T-helper 1 cell treated with Interleukin-12 subunit alpha and Interleukin-12 subunit beta and Interleukin-4 antibody, amounts not matched to agents 30 μg/mL and 1 μg/mL, for 36 hours (primary cell): ENCODE results near the gene ZNF438.

Source experiments
- H3K27ac Mint-ChIP-seq: one replicate; pipeline ENCODE4 v1.8.0; 2021; ENCODE audit warnings: mild to moderate bottlenecking, mixed read lengths
- H3K27me3 Mint-ChIP-seq: one replicate; pipeline ENCODE4 v1.8.0; 2021; ENCODE audit warnings: low read depth, mixed read lengths
- H3K36me3 Mint-ChIP-seq: one replicate; pipeline ENCODE4 v1.8.0; 2021; ENCODE audit warnings: low read depth, mixed read lengths
- H3K4me1 Mint-ChIP-seq: one replicate; pipeline ENCODE4 v1.8.0; 2021; ENCODE audit warnings: low read depth, mixed read lengths
- H3K4me3 Mint-ChIP-seq: one replicate; pipeline ENCODE4 v1.8.0; 2021; ENCODE audit warnings: mild to moderate bottlenecking, moderate library complexity, mixed read lengths
- H3K9me3 Mint-ChIP-seq: one replicate; pipeline ENCODE4 v1.8.0; 2021; ENCODE audit warnings: mixed read lengths

The ZNF438 gene

GRCh38 chr10:30818010-30818660 lies 213.5 kb downstream of the ZNF438 start:
- Mint-ChIP-seq H3K27me3 (no peaks in the 10 kb centered on the region), H3K9me3 (no peaks in the 10 kb centered on the region), H3K4me1 (peaks cover 12% of the 10 kb centered on the region), H3K4me3 (no peak overlapping the region), H3K36me3 (no peaks in the 10 kb centered on the region), H3K27ac (no peak overlapping the region)

- no peak overlapping the region for H3K4me3 Mint-ChIP-seq
- H3K9me3 Mint-ChIP-seq, result no peaks in the 10 kb centered on the region
- no peaks in the 10 kb centered on the region for H3K36me3 Mint-ChIP-seq
These were observed 214.1 kb downstream of the ZNF438 start for GRCh38 chr10:30817541-30817940.

GRCh38 chr10:30816820-30817171 lies 214.9 kb downstream of the ZNF438 start:
- Mint-ChIP-seq H3K27ac (no peak overlapping the region), H3K4me3 (no peak overlapping the region), H3K9me3 (no peaks in the 10 kb centered on the region), H3K36me3 (no peaks in the 10 kb centered on the region), H3K4me1 (peaks cover 19% of the 10 kb centered on the region), H3K27me3 (no peaks in the 10 kb centered on the region)

More at GRCh38 chr10:30817541-30817940, 214.1 kb downstream of the ZNF438 start:
- H3K27ac Mint-ChIP-seq, result no peak overlapping the region
- no peaks in the 10 kb centered on the region for H3K27me3 Mint-ChIP-seq
- H3K4me1 Mint-ChIP-seq, result peaks cover 15% of the 10 kb centered on the region

- Mint-ChIP-seq H3K36me3 (no peaks in the 10 kb centered on the region), H3K27me3 (no peaks in the 10 kb centered on the region), H3K27ac (no peak overlapping the region), H3K4me3 (no peak overlapping the region), H3K9me3 (no peaks in the 10 kb centered on the region), H3K4me1 (peaks cover 19% of the 10 kb centered on the region)
These were observed 215.4 kb downstream of the ZNF438 start for GRCh38 chr10:30816159-30816819.

- peaks cover 20% of the 10 kb centered on the region for H3K4me1 Mint-ChIP-seq
- H3K27ac Mint-ChIP-seq, result no peak overlapping the region
- H3K4me3 Mint-ChIP-seq, result no peak overlapping the region
- H3K27me3 Mint-ChIP-seq, result no peaks in the 10 kb centered on the region
- H3K36me3 Mint-ChIP-seq, result no peaks in the 10 kb centered on the region
- H3K9me3 Mint-ChIP-seq, result no peaks in the 10 kb centered on the region
These were observed 217.7 kb downstream of the ZNF438 start for GRCh38 chr10:30813872-30814481.

GRCh38 chr10:30812018-30812851 lies 219.4 kb downstream of the ZNF438 start:
- Mint-ChIP-seq H3K9me3 (no peaks in the 10 kb centered on the region), H3K4me1 (peaks cover 20% of the 10 kb centered on the region), H3K27ac (peak overlapping the region; percentile 53)

GRCh38 chr10:30811276-30812017 lies 220.2 kb downstream of the ZNF438 start:
- H3K27me3 Mint-ChIP-seq, result no peaks in the 10 kb centered on the region
- no peaks in the 10 kb centered on the region for H3K36me3 Mint-ChIP-seq
- H3K27ac Mint-ChIP-seq, result peak overlapping the region; percentile 53
- H3K4me1 Mint-ChIP-seq, result peaks cover 20% of the 10 kb centered on the region
- no peaks in the 10 kb centered on the region for H3K9me3 Mint-ChIP-seq
- peak overlapping the region; percentile 5 for H3K4me3 Mint-ChIP-seq

More at GRCh38 chr10:30812018-30812851, 219.4 kb downstream of the ZNF438 start:
- Mint-ChIP-seq H3K27me3 (no peaks in the 10 kb centered on the region), H3K36me3 (no peaks in the 10 kb centered on the region), H3K4me3 (peak overlapping the region; percentile 5)

- H3K4me3 Mint-ChIP-seq, result no peak overlapping the region
- no peaks in the 10 kb centered on the region for H3K27me3 Mint-ChIP-seq
- no peak overlapping the region for H3K27ac Mint-ChIP-seq
- no peaks in the 10 kb centered on the region for H3K36me3 Mint-ChIP-seq
- H3K9me3 Mint-ChIP-seq, result no peaks in the 10 kb centered on the region
- peaks cover 20% of the 10 kb centered on the region for H3K4me1 Mint-ChIP-seq
These were observed 221.2 kb downstream of the ZNF438 start for GRCh38 chr10:30810416-30810815.

GRCh38 chr10:30806850-30807249 lies 224.8 kb downstream of the ZNF438 start:
- H3K4me1 Mint-ChIP-seq, result peaks cover 12% of the 10 kb centered on the region
- no peak overlapping the region for H3K27ac Mint-ChIP-seq
- H3K9me3 Mint-ChIP-seq, result peaks cover 5% of the 10 kb centered on the region
- H3K27me3 Mint-ChIP-seq, result no peaks in the 10 kb centered on the region
- H3K4me3 Mint-ChIP-seq, result no peak overlapping the region
- H3K36me3 Mint-ChIP-seq, result peaks cover 2% of the 10 kb centered on the region

- peaks cover 10% of the 10 kb centered on the region for H3K4me1 Mint-ChIP-seq
- no peak overlapping the region for H3K27ac Mint-ChIP-seq
- H3K4me3 Mint-ChIP-seq, result no peak overlapping the region
- H3K9me3 Mint-ChIP-seq, result peaks cover 5% of the 10 kb centered on the region
- H3K27me3 Mint-ChIP-seq, result no peaks in the 10 kb centered on the region
- H3K36me3 Mint-ChIP-seq, result peaks cover 2% of the 10 kb centered on the region
These were observed 226.6 kb downstream of the ZNF438 start for GRCh38 chr10:30805061-30805460.

- no peaks in the 10 kb centered on the region for H3K27me3 Mint-ChIP-seq
- H3K4me1 Mint-ChIP-seq, result peaks cover 10% of the 10 kb centered on the region
- no peak overlapping the region for H3K27ac Mint-ChIP-seq
- H3K36me3 Mint-ChIP-seq, result peaks cover 2% of the 10 kb centered on the region
- peaks cover 5% of the 10 kb centered on the region for H3K9me3 Mint-ChIP-seq
- no peak overlapping the region for H3K4me3 Mint-ChIP-seq
These were observed 227.1 kb downstream of the ZNF438 start for GRCh38 chr10:30804478-30805055.

- peaks cover 10% of the 10 kb centered on the region for H3K4me1 Mint-ChIP-seq
- no peaks in the 10 kb centered on the region for H3K27me3 Mint-ChIP-seq
- H3K27ac Mint-ChIP-seq, result no peak overlapping the region
These were observed 227.8 kb downstream of the ZNF438 start for GRCh38 chr10:30803892-30804322.

GRCh38 chr10:30803058-30803457 lies 228.6 kb downstream of the ZNF438 start:
- H3K36me3 Mint-ChIP-seq, result peaks cover 2% of the 10 kb centered on the region
- no peak overlapping the region for H3K27ac Mint-ChIP-seq
- H3K4me1 Mint-ChIP-seq, result peaks cover 10% of the 10 kb centered on the region
- H3K27me3 Mint-ChIP-seq, result no peaks in the 10 kb centered on the region
- no peak overlapping the region for H3K4me3 Mint-ChIP-seq
- peaks cover 5% of the 10 kb centered on the region for H3K9me3 Mint-ChIP-seq

More at GRCh38 chr10:30803892-30804322, 227.8 kb downstream of the ZNF438 start:
- Mint-ChIP-seq H3K4me3 (no peak overlapping the region), H3K36me3 (peaks cover 2% of the 10 kb centered on the region), H3K9me3 (peaks cover 5% of the 10 kb centered on the region)
